CD4-positive, CD25-positive, alpha-beta regulatory T cell (primary cell): ENCODE measurements around the gene SCN7A. TPM values are rescaled to one million over a fixed set of nuclear protein-coding genes. Genes with fewer than 3 reads are reported as not detected.
"Not testable (repeated sequence)": the region's sequence is repeated elsewhere in the genome, so short reads cannot be mapped to it uniquely, and the experiment has no call there.

Experiments used
- ATAC-seq, 2 donors: fragments of 150-1000 bp; cut with Tn5 transposase; one replicate each; pipeline ENCODE4 v1.10.0; 2021; ENCODE audit warnings: low read depth in 2 of 2, moderate number of reproducible peaks in 2 of 2, moderate library complexity in 1 of 2
- DNase-seq, 3 donors: peaks; one replicate each; pipeline versions ENCODE4 v3.0.0 to v3.0.0-alpha.2; 2012 to 2022; ENCODE audit warnings: mixed read lengths in 1 of 3
- H3K27ac ChIP-seq: one replicate; pipeline ENCODE4 v1.7.0; 2013; ENCODE audit warnings: mild to moderate bottlenecking, low read length; ENCODE audit not compliant: insufficient read depth, poor library complexity, severe bottlenecking
- H3K27me3 ChIP-seq: one replicate; pipeline ENCODE4 v1.7.0; 2013; ENCODE audit warnings: low read length; ENCODE audit not compliant: control insufficient read depth, insufficient read depth
- H3K36me3 ChIP-seq: one replicate; pipeline ENCODE4 v1.7.0; 2013; ENCODE audit warnings: mild to moderate bottlenecking, low read length, moderate library complexity; ENCODE audit not compliant: control insufficient read depth, insufficient read depth
- H3K4me1 ChIP-seq: 2 replicates; pipeline ENCODE4 v1.7.0; 2013; ENCODE audit warnings: mild to moderate bottlenecking, low read length; ENCODE audit not compliant: insufficient read depth, control insufficient read depth, poor library complexity, severe bottlenecking
- H3K4me3 ChIP-seq: one replicate; pipeline ENCODE4 v1.7.0; 2013; ENCODE audit warnings: low read depth, mild to moderate bottlenecking, low read length, moderate library complexity
- H3K9me3 ChIP-seq, 2 experiments: 1 replicate in 1 of 2; 2 replicates in 1 of 2; pipeline ENCODE4 v1.7.0; 2013; ENCODE audit warnings: low read length in 2 of 2, mild to moderate bottlenecking in 1 of 2, moderate library complexity in 1 of 2; ENCODE audit not compliant: control insufficient read depth in 2 of 2
- H3K27ac Mint-ChIP-seq, 3 donors: one replicate each; pipeline ENCODE4 v1.8.0; 2020 to 2022; ENCODE audit warnings: mild to moderate bottlenecking in 3 of 3, mixed read lengths in 3 of 3, moderate library complexity in 2 of 3
- H3K27me3 Mint-ChIP-seq: one replicate; pipeline ENCODE4 v1.8.0; 2022; ENCODE audit warnings: mild to moderate bottlenecking, mixed read lengths
- H3K36me3 Mint-ChIP-seq: one replicate; pipeline ENCODE4 v1.8.0; 2020; ENCODE audit warnings: mixed read lengths
- H3K4me1 Mint-ChIP-seq, 4 donors: one replicate each; pipeline ENCODE4 v1.8.0; 2020 to 2022; ENCODE audit warnings: mixed read lengths in 4 of 4, mild to moderate bottlenecking in 1 of 4
- H3K4me3 Mint-ChIP-seq, 4 donors: one replicate each; pipeline ENCODE4 v1.8.0; 2020 to 2022; ENCODE audit warnings: mild to moderate bottlenecking in 4 of 4, mixed read lengths in 4 of 4, moderate library complexity in 3 of 4
- H3K9me3 Mint-ChIP-seq, 7 donors: one replicate each; pipeline ENCODE4 v1.8.0; 2020 to 2022; ENCODE audit warnings: mixed read lengths in 7 of 7, mild to moderate bottlenecking in 3 of 7, moderate library complexity in 2 of 7
- polyA plus RNA-seq, 4 donors: library from polyadenylated mRNA; unstranded; fragments of 300-500 nt; fragmentation: Illumina TruSeq; gene quantifications; one replicate each; pipeline ENCODE4 v1.2.3, GENCODE V29; 2021
- total RNA-seq: library from RNA; stranded (reverse); gene quantifications from one replicate; pipeline ENCODE4 v1.2.3, GENCODE V29; 2022

The SCN7A gene
- total and polyA plus RNA-seq, 5 donors from 2014 or later: not detected

GRCh38 chr2:166468124-166469024 is 25.7 kb downstream of the SCN7A start:
- Mint-ChIP-seq H3K36me3 (no peaks in the 10 kb centered on the region), H3K27ac (no peak overlapping the region), H3K4me3 (no peak overlapping the region), H3K9me3 (peaks cover 0 to 2% (median 0%) of the 10 kb centered on the region in 7 donors), H3K4me1 (no peaks in the 10 kb centered on the region), H3K27me3 (no peaks in the 10 kb centered on the region)
- Histone ChIP-seq H3K27me3 (no peaks in the 10 kb centered on the region), H3K36me3 (no peaks in the 10 kb centered on the region), H3K27ac (no peak overlapping the region), H3K9me3 (no peaks in the 10 kb centered on the region), H3K4me1 (no peaks in the 10 kb centered on the region), H3K4me3 (no peak overlapping the region)
- ATAC-seq (no peak), DNase-seq (no peak)

- Histone ChIP-seq H3K4me3 (no peak overlapping the region), H3K27me3 (no peaks in the 10 kb centered on the region), H3K4me1 (no peaks in the 10 kb centered on the region), H3K27ac (no peak overlapping the region), H3K36me3 (no peaks in the 10 kb centered on the region), H3K9me3 (no peaks in the 10 kb centered on the region)
- no peak overlapping the region for H3K27ac Mint-ChIP-seq
- no peaks in the 10 kb centered on the region for H3K9me3 Mint-ChIP-seq
- no peaks in the 10 kb centered on the region for H3K4me1 Mint-ChIP-seq
- H3K36me3 Mint-ChIP-seq: no peaks in the 10 kb centered on the region
- DNase-seq (no peak), ATAC-seq (no peak)
- no peaks in the 10 kb centered on the region for H3K27me3 Mint-ChIP-seq
- no peak overlapping the region for H3K4me3 Mint-ChIP-seq
Observed at GRCh38 chr2:166464187-166464586, 29.9 kb downstream of the SCN7A start.

- Histone ChIP-seq H3K4me3 (no peak overlapping the region), H3K4me1 (no peaks in the 10 kb centered on the region), H3K27ac (no peak overlapping the region), H3K36me3 (no peaks in the 10 kb centered on the region), H3K27me3 (no peaks in the 10 kb centered on the region), H3K9me3 (no peaks in the 10 kb centered on the region)
- H3K9me3 Mint-ChIP-seq: no peaks in the 10 kb centered on the region
- DNase-seq (no peak), ATAC-seq (no peak)
- H3K4me1 Mint-ChIP-seq: no peaks in the 10 kb centered on the region
- H3K27ac Mint-ChIP-seq: no peak overlapping the region
- no peaks in the 10 kb centered on the region for H3K36me3 Mint-ChIP-seq
- H3K27me3 Mint-ChIP-seq: no peaks in the 10 kb centered on the region
- no peak overlapping the region for H3K4me3 Mint-ChIP-seq
Observed at GRCh38 chr2:166463640-166464039, 30.4 kb downstream of the SCN7A start.

GRCh38 chr2:166458674-166459073 is 35.4 kb downstream of the SCN7A start:
- H3K36me3 ChIP-seq: no peaks in the 10 kb centered on the region
- no peak overlapping the region for H3K27ac Mint-ChIP-seq
- ATAC-seq (no peak), DNase-seq (no peak)
- no peaks in the 10 kb centered on the region for H3K27me3 ChIP-seq
- peaks cover 0 to 2% (median 0%) of the 10 kb centered on the region in 7 donors for H3K9me3 Mint-ChIP-seq
- H3K4me1 Mint-ChIP-seq: no peaks in the 10 kb centered on the region
- no peak overlapping the region for H3K4me3 ChIP-seq
- H3K4me1 ChIP-seq: no peaks in the 10 kb centered on the region
- no peak overlapping the region for H3K4me3 Mint-ChIP-seq
- H3K27ac ChIP-seq: no peak overlapping the region
- H3K27me3 Mint-ChIP-seq: no peaks in the 10 kb centered on the region
- H3K9me3 ChIP-seq: no peaks in the 10 kb centered on the region
- no peaks in the 10 kb centered on the region for H3K36me3 Mint-ChIP-seq

- H3K27ac ChIP-seq, H3K27me3 ChIP-seq, ATAC-seq, H3K4me3 ChIP-seq, H3K36me3 Mint-ChIP-seq, H3K27ac Mint-ChIP-seq, H3K4me1 Mint-ChIP-seq, H3K9me3 Mint-ChIP-seq, H3K4me1 ChIP-seq, DNase-seq, H3K4me3 Mint-ChIP-seq, H3K9me3 ChIP-seq, H3K27me3 Mint-ChIP-seq, H3K36me3 ChIP-seq: not testable (repeated sequence)
Observed at GRCh38 chr2:166455823-166456222, 38.2 kb downstream of the SCN7A start.

- H3K27ac ChIP-seq: no peak overlapping the region
- Mint-ChIP-seq H3K9me3 (peaks cover 0 to 2% (median 0%) of the 10 kb centered on the region in 7 donors), H3K27me3 (no peaks in the 10 kb centered on the region), H3K27ac (no peak overlapping the region), H3K4me3 (no peak overlapping the region), H3K36me3 (no peaks in the 10 kb centered on the region), H3K4me1 (no peaks in the 10 kb centered on the region)
- no peak overlapping the region for H3K4me3 ChIP-seq
- no peaks in the 10 kb centered on the region for H3K4me1 ChIP-seq
- DNase-seq: no peak
- no peaks in the 10 kb centered on the region for H3K36me3 ChIP-seq
- no peaks in the 10 kb centered on the region for H3K9me3 ChIP-seq
- no peaks in the 10 kb centered on the region for H3K27me3 ChIP-seq
- ATAC-seq: no peak
Observed at GRCh38 chr2:166454006-166454595, 39.9 kb downstream of the SCN7A start.

- H3K27me3 ChIP-seq: no peaks in the 10 kb centered on the region
- H3K27ac Mint-ChIP-seq: no peak overlapping the region
- no peaks in the 10 kb centered on the region for H3K4me1 ChIP-seq
- H3K27me3 Mint-ChIP-seq: no peaks in the 10 kb centered on the region
- H3K4me1 Mint-ChIP-seq: no peaks in the 10 kb centered on the region
- no peak overlapping the region for H3K4me3 Mint-ChIP-seq
- H3K36me3 Mint-ChIP-seq: no peaks in the 10 kb centered on the region
- H3K27ac ChIP-seq: no peak overlapping the region
- DNase-seq (no peak), ATAC-seq (no peak)
- no peak overlapping the region for H3K4me3 ChIP-seq
- no peaks in the 10 kb centered on the region for H3K9me3 ChIP-seq
- H3K36me3 ChIP-seq: no peaks in the 10 kb centered on the region
- peaks cover 0 to 7% (median 2%) of the 10 kb centered on the region in 7 donors for H3K9me3 Mint-ChIP-seq
Observed at GRCh38 chr2:166451468-166451867, 42.6 kb downstream of the SCN7A start.

GRCh38 chr2:166449439-166449838 is 44.6 kb downstream of the SCN7A start:
- no peaks in the 10 kb centered on the region for H3K36me3 Mint-ChIP-seq
- H3K4me1 ChIP-seq: no peaks in the 10 kb centered on the region
- no peaks in the 10 kb centered on the region for H3K36me3 ChIP-seq
- H3K4me1 Mint-ChIP-seq: no peaks in the 10 kb centered on the region
- no peak overlapping the region for H3K4me3 Mint-ChIP-seq
- H3K4me3 ChIP-seq: no peak overlapping the region
- DNase-seq (no peak), ATAC-seq (no peak)
- no peaks in the 10 kb centered on the region for H3K9me3 ChIP-seq
- H3K27ac ChIP-seq: no peak overlapping the region
- H3K9me3 Mint-ChIP-seq: peaks cover 0 to 5% (median 2%) of the 10 kb centered on the region in 7 donors
- no peak overlapping the region for H3K27ac Mint-ChIP-seq
- H3K27me3 ChIP-seq: no peaks in the 10 kb centered on the region
- H3K27me3 Mint-ChIP-seq: no peaks in the 10 kb centered on the region
